G401.6 (cell line): ENCODE results near the gene B4GALT4.
"Not testable (repeated sequence)": the region's sequence is repeated elsewhere in the genome, so short reads cannot be mapped to it uniquely, and the experiment has no call there.

ENCODE experiments used
- FAIRE-seq: peaks from 2 replicates; lab custom pipeline; 2012; peaks lifted over from hg19 to GRCh38; lab: Jason Lieb, UNC

The B4GALT4 gene

DNA sequence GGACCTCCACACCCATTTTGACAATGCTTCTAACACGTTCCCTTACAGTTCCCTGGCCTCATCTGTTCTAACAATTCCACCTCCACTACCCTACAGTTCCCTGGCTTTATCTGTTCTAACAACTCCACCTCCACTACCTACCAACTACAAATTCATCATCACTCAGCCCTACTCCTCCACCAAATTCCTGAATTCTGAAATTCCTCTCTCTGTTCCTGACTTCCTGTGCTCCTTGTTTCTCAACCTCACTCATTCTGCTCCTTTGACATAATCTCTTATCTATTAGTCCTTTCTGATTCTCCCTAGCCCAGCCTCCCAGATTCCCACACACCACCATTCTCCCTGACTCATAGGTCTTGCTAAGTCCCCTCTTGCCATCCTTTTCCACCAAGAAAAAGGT lies 44.8 kb downstream of the B4GALT4 start:
- FAIRE-seq, result no peak

DNA sequence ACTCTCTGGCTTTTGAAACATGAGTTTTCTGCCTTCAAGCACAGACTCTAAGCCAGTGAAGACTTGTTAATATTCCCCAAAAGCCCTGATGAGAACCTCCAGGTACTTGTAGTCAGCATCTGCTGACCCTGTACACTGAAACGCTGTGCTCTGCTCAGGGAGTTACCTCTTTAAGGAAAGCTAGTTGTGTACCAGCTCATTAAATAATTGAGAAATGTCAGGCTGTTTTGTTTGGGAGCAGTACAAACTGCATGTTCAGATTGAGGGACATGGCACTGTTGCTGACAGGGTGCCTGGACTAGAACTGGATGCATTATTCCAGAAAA lies 45.6 kb downstream of the B4GALT4 start:
- no peak for FAIRE-seq

DNA sequence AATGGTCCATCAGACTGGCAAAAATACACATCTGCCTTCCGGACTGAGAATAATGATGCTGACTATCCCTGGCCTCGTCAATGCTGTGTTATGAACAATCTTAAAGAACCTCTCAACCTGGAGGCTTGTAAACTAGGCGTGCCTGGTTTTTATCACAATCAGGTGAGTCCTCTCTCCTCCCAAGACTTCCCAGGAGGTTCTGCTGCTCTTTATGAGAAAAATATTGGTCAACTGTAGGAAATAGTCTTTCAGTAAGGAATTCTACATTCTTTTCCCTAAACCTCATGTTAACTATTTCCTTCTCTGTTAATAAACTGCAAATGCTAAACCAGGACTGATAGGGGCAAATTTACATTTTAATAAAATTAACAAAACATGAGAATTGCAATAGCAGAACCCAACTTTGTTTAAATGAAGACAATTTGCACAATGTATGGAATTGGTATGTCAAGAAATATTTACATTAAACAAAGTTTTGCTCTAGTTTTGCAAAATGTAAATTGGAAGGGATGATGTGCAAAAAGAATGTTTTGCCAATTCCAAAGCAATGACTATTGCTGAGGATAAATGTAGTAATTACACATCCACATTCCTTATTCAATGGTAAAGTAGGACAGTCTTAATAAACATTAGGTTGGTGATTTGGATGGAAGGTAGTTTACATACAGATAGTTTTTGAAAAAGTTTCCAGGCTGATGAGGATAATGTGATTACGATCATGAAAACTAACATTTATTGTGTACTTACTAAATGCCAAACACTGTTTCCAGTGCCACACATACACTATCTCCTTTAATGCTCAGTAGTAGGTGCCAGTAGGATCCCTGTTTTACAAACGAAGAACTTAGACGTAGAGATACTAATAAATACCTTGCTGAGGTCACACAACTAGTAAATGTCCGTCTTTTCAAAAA lies 46.2 kb downstream of the B4GALT4 start:
- FAIRE-seq, result no peak

DNA sequence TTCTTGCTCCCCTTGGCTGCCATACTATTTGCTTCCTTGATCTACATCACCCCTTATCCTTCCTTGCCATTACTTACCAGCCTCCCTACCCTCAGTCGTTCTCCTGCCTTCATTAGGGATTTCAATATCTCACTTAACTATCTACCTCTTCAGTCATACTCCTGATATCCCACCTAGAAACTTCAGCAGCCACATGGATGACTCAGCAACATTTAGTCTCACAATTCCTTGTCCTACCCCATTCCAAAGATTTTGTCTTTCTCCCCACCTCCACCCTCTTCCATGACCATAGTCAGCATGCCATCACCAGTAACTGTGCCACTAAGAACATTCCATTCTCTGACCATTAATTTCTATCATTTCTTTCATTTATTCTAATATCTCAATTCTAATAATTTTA lies 48.9 kb downstream of the B4GALT4 start:
- no peak for FAIRE-seq

DNA sequence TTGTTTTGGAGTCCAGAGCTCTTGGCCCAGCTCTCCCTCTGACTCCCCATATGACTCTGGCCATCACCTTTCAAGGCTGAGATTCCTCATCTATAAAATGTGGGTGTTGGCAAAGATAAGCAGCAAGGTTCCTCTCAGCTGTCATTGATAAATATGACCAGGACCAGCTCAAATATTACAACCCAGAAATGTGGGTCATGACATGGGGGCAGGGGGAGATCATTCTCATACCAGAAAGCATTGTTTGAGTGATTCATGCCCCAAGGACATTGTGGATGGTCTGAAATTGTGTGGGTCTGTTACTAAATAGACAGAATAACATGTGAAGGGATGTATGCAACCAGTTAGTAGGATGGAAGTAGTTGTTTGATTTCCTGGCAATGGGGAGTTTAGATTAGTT lies 53.4 kb downstream of the B4GALT4 start:
- no peak for FAIRE-seq

DNA sequence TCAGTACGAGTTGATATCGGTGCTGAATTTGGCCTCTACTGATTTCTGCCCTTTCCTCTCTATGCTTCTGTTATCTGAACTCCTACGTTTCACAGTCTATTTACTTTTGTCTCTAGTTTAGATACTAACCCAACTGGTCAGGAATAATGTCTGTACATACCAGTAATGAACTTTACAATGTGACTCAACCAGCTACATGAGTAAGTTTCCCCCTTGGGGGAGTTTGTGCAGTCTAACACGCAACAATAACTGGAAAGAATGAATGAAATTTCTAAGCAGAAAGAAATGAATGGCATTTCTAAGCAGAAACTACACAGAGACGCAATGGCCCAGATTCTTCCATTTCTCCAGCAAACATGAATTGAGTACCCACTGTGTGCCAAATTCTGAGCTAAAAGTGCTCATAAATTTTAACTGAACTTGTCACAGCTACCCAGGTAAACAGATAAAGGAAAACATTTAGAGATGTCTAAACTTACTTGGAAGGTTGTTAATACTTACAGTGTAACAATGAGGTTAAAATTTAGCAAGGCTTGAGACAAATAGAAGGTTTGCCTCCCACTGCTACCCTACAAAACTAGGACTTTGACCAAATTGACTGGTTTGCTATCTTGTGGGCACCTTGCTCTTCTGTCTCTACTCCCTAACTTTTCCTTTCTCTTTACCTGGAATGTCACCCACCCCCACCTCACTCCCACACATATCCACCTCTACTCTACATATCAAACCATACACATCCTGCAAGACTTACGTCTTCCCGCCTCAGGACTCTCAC lies 55.7 kb downstream of the B4GALT4 start:
- FAIRE-seq, result no peak

DNA sequence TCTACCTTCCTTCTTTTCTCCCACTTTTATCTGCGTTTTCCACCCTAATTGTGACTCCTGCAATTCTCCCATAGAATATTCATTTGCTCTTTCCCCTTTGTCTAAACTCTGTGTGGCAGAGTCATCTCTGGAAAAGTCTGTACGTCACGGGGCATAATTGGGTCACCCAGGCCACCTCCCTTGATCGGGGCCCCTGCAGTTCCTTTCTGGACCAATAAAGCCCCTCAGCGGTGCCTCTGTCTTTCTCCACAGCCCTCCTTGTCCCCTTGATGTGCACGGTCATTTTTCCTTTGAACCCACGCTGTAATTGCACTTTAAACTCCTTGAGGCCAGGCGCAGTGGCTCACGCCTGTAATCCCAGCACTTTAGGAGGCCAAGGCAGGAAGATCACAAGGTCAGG lies 56.6 kb downstream of the B4GALT4 start:
- FAIRE-seq, result no peak

DNA sequence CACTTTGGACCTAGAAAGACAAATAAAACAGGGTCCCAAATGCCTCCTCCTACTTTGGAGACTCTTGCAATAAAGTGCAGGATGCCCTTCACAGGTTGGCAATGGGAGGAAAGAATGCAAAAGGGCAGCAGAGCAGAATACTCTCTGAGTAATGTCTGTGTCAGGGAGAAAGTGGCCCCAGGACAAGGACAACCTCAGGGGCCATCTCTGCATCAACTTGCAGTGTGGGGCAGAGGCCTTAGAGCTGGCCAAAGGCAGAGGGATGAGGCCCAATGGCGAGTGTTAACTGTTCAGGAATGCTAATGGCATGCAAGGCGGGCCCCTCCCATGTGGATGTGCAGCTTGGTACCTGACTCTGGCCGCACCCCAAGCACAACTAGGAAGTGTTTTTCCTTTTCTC lies 58.9 kb downstream of the B4GALT4 start:
- FAIRE-seq, result no peak

DNA sequence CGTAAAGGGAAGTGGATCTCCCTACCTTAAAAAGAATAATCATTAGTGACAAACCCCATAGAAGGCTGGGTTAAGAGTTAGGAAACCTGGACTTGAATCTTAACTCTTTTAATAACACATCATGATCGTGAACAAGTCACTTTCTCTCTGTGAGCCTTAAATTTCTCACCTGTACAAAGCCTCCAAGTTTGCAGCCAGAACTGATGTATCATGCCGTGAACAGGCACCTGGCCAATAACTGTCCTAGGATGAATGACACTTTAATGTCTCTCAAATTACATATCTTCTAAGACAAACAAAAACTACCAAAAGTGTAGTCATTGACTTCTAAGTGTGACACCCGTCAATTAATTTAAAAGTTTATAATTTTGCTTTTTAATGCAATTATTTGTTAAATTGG lies 63.4 kb downstream of the B4GALT4 start:
- no peak for FAIRE-seq

DNA sequence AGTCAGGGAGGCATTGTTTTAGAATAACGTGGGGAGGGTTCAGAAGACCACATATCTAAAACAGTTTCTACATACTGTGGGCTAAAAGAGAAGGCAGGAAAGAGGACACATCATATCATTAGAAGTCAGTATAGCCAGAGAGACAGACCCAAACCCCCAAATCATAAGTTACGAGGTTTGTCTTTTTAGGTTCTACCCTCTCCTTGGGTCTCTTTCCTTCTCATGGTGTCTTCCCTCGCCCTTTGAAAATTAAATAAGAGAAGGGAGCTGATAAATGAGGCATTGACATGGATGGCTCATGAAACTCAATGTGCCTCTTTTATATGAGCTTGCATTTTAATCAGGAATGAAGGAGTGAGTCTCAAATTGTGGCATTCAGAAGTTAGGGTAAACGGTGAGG lies 63.9 kb downstream of the B4GALT4 start:
- no peak for FAIRE-seq

DNA sequence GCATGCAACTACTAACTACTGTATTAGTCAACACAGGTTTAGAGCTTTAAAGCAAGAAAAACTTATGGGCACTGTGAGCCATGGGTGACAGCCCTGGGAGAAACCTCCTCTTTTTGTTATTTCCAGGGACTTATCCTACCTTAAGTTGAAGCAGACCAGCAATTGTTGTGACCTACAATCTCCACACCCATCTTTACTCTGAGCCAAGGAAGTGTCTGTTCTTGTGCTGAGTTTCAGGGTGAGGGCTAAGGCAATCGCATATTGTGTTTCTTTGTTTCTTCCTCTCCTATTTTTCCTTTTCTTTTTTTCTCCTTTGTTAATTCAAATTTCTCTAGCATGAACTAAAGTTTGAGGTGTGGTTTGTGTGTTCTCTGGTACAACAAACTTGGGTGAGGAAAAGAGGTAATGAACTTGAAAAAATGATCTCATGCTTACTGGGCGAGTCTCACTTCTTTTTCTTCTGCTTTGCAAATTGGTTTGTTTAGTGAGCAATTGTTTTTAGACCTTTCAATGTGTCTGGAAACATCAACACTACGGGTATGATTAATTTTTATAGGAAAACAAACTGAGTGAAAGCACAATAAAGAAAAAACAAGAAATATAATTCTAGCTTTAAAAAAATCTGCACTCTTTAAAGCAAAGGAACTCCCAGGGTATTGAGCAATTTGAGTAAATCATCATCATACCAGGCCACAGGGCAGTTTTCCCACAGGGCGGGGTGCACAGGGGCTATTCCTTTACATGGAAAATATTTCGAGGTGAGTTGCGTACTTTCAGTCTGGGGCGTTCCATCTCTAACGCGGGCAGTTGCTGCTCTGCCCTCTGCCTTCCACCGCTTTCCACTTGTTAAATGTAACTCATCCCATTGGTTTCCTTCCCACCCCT lies 64.6 kb downstream of the B4GALT4 start:
- no peak for FAIRE-seq

DNA sequence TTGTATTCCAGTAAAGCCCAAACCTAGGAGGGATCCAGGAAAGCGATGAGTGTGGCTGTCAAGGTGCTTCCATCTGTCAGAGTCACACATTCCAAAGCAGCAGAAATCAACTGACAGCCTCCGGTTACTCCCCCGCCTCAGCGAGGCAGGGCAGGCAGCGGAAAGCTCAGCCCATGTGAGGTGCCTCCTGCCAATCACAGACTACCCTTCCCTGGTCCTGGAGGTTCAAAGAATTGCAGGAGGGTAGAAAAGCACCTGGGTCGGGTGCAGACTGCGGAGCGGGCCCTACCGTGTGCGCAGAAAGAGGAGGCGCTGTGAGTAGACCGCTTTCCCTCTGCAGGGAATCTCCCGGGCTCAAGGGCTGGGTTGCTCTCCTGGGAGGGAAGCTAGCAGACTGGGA lies 67.4 kb downstream of the B4GALT4 start, which contains the start of gene UPK1B:
Gene UPK1B, plus strand, starts transcription at position 274 of the 400 bp plus-strand sequence. CDS start 13,144 bp downstream, outside the sequence.
- FAIRE-seq, result no peak

DNA sequence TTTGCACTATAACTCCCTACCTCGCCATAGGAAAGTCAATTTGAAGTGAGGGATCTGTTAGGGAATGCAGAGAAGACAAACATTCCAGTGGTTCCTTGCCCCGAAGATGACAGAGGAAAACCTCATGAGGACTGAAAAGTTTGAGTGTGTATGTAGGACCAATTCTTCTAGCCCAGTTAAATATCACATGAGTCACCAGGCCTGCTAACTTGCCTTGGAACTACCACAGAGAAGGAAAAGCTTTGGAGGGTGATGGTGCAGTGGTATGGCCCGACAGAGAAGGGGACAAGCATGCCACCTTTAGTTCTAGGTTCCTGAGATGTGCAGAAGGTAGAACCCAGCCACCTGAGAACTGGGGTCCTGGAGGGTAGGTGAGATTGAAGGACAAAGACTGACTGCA lies 69.9 kb downstream of the B4GALT4 start:
- FAIRE-seq, result no peak

DNA sequence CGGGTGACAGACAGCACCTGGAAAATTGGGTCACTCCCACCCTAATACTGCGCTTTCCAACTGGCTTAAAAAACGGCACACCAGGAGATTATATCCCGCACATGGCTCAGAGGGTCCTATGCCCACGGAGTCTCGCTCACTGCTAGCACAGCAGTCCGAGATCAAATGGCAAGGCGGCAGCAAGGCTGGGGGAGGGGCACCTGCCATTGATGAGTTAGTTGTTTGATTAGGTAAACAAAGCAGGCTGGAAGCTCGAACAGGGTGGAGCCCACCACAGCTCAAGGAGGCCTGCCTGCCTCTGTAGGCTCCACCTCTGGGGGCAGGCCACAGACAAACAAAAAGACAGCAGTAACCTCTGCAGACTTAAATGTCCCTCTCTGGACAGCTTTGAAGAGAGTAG lies 75.9 kb downstream of the B4GALT4 start:
- not testable (repeated sequence) for FAIRE-seq
